SK-N-SH (cell line): ENCODE measurements around the gene LHX6. TPM values are rescaled to one million over a fixed set of nuclear protein-coding genes. Genes with fewer than 3 reads are reported as not detected.
A peak's percentile ranks its signal among the peaks of the same experiment; 100 is the strongest.

Experiments used
- CTCF ChIA-PET: fragments of 300-600, 350-600 bp; formaldehyde crosslinking; extraction: SDS; loops from one replicate; lab custom pipeline; 2021; lab: Yijun Ruan, JAX
- POLR2A ChIA-PET: fragments of 350-600 bp; sonication (Branson Sonifier 250); formaldehyde crosslinking; extraction: SDS; loops from one replicate; lab custom pipeline; 2020; ENCODE audit warnings: antibody characterized with exemption, inconsistent platforms; lab: Yijun Ruan, JAX
- DNase-seq: peaks from one replicate; pipeline ENCODE4 v3.0.0; 2012
- H2AFZ ChIP-seq: fragments of 200-600 bp; sonication (generic); 2 replicates; pipeline ENCODE4 v1.8.1; 2016; ENCODE audit warnings: antibody characterized with exemption, mild to moderate bottlenecking, low read depth
- H3F3A ChIP-seq: fragments of 200-600 bp; sonication (generic); replicated peaks from 2 replicates; pipeline ENCODE3; 2016; ENCODE audit warnings: antibody characterized with exemption, mild to moderate bottlenecking; ENCODE audit not compliant: insufficient read depth
- H3K27ac ChIP-seq, 2 experiments: fragments of 200-500 bp in 1 of 2; fragments of 200-600 bp in 1 of 2; sonication (Bioruptor generic) in 1 of 2; sonication (generic), shearing (Covaris generic) in 1 of 2; 2 replicates each; pipeline versions ENCODE4 v1.5.1 to v1.6.1; 2014 to 2016; ENCODE audit warnings: low read depth in 2 of 2, inconsistent platforms in 1 of 2, low read length in 1 of 2, mild to moderate bottlenecking in 1 of 2, mixed read lengths in 1 of 2
- H3K27me3 ChIP-seq: fragments of 200-600 bp; sonication (generic), shearing (Covaris generic); 2 replicates; pipeline ENCODE4 v1.6.1; 2016; ENCODE audit warnings: mixed run types; ENCODE audit not compliant: insufficient read depth
- H3K36me3 ChIP-seq, 2 experiments: fragments of 200-500 bp in 1 of 2; fragments of 200-600 bp in 1 of 2; sonication (Bioruptor generic) in 1 of 2; sonication (generic) in 1 of 2; replicated peaks in 1 of 2; 2 replicates each; pipeline versions ENCODE3 to v1.5.1; 2014 to 2016; ENCODE audit warnings: low read length in 1 of 2, mild to moderate bottlenecking in 1 of 2; ENCODE audit not compliant: insufficient read depth in 2 of 2, control insufficient read depth in 1 of 2
- H3K4me1 ChIP-seq, 2 experiments: fragments of 200-500 bp in 1 of 2; fragments of 200-600 bp in 1 of 2; sonication (Bioruptor generic) in 1 of 2; sonication (generic), shearing (Covaris generic) in 1 of 2; 2 replicates each; pipeline versions ENCODE4 v1.5.1 to v1.6.1; 2014 to 2016; ENCODE audit warnings: low read depth in 1 of 2, low read length in 1 of 2, mixed run types in 1 of 2; ENCODE audit not compliant: insufficient read depth in 2 of 2, control insufficient read depth in 1 of 2
- H3K4me2 ChIP-seq: fragments of 200-600 bp; sonication (generic), shearing (Covaris generic); 2 replicates; pipeline ENCODE4 v1.6.1; 2017; ENCODE audit warnings: mixed run types
- H3K4me3 ChIP-seq, 2 experiments: fragments of 200-500 bp in 1 of 2; fragments of 200-600 bp in 1 of 2; sonication (Bioruptor generic) in 1 of 2; sonication (generic), shearing (Covaris generic) in 1 of 2; 2 replicates each; pipeline versions ENCODE4 v1.5.1 to v1.8.1; 2014 to 2016; ENCODE audit warnings: low read depth in 2 of 2, inconsistent platforms in 1 of 2, low read length in 1 of 2, mild to moderate bottlenecking in 1 of 2, mixed read lengths in 1 of 2, moderate library complexity in 1 of 2
- H3K79me2 ChIP-seq: fragments of 200-600 bp; sonication (generic); 2 replicates; pipeline ENCODE4 v1.8.1; 2017; ENCODE audit warnings: mild to moderate bottlenecking; ENCODE audit not compliant: insufficient read depth
- H3K9ac ChIP-seq: fragments of 200-600 bp; sonication (generic); 2 replicates; pipeline ENCODE4 v1.6.1; 2017; ENCODE audit warnings: mixed run types
- H3K9me2 ChIP-seq: fragments of 200-600 bp; sonication (generic); 2 replicates; pipeline ENCODE4 v1.6.1; 2017; ENCODE audit warnings: mixed run types
- H3K9me3 ChIP-seq: fragments of 200-600 bp; sonication (generic); 2 replicates; pipeline ENCODE4 v1.6.1; 2017; ENCODE audit warnings: mixed run types, mild to moderate bottlenecking, moderate library complexity
- H4K20me1 ChIP-seq: fragments of 200-600 bp; sonication (generic); 2 replicates; pipeline ENCODE4 v1.6.1; 2017; ENCODE audit warnings: mild to moderate bottlenecking, mixed run types; ENCODE audit not compliant: insufficient read depth
- ELF1 ChIP-seq: IDR thresholded peaks from 2 replicates; pipeline ENCODE4 v1.4.0; 2012
- FOXM1 ChIP-seq: IDR thresholded peaks from 2 replicates; pipeline ENCODE4 v1.4.0; 2012; ENCODE audit warnings: low read depth, mild to moderate bottlenecking
- GATA2 ChIP-seq: sonication (generic); formaldehyde crosslinking; IDR thresholded peaks from 2 replicates; pipeline ENCODE4 v1.5.0; 2020; ENCODE audit warnings: mild to moderate bottlenecking, missing genetic modification reagents
- MEF2A ChIP-seq: IDR thresholded peaks from 2 replicates; pipeline ENCODE4 v1.4.0; 2012; ENCODE audit warnings: low read depth, borderline replicate concordance
- NFIC ChIP-seq: IDR thresholded peaks from 2 replicates; pipeline ENCODE4 v1.4.0; 2012; ENCODE audit warnings: borderline replicate concordance
- NRF1 ChIP-seq: IDR thresholded peaks from 2 replicates; pipeline ENCODE4 v1.6.1; 2012; ENCODE audit warnings: low read depth, mild to moderate bottlenecking, low read length
- SMC3 ChIP-seq: IDR thresholded peaks from 2 replicates; pipeline ENCODE4 v1.6.1; 2012; ENCODE audit warnings: low read depth, low read length, improper control_type of control experiment
- TEAD4 ChIP-seq: IDR thresholded peaks from 2 replicates; pipeline ENCODE4 v1.4.0; 2012; ENCODE audit warnings: mild to moderate bottlenecking, borderline replicate concordance; ENCODE audit not compliant: insufficient read depth
- YY1 ChIP-seq: IDR thresholded peaks from 2 replicates; pipeline ENCODE4 v1.4.0; 2012; ENCODE audit warnings: low read depth, mild to moderate bottlenecking
- WGBS: methylation state at CpG from one replicate; pipeline ENCODE4 v1.1.6; 2017; ENCODE audit warnings: low lambda C conversion rate; 5-methylcytosine and 5-hydroxymethylcytosine counted together
- polyA plus RNA-seq, 3 experiments: library from polyadenylated mRNA; depleted of rRNA; stranded (reverse); fragments of >200 nt; gene quantifications; 2 replicates each; pipeline ENCODE4 v1.2.3, GENCODE V29; 2012
- TF ChIP-seq, protein P1 (sequence below): IDR thresholded peaks from 2 replicates; pipeline ENCODE4 v1.6.1; 2012; ENCODE audit warnings: mild to moderate bottlenecking, low read depth, low read length, moderate library complexity
- TF ChIP-seq, protein P2 (sequence below): IDR thresholded peaks from 2 replicates; pipeline ENCODE4; 2012
- TF ChIP-seq, protein P3 (sequence below): IDR thresholded peaks from 2 replicates; pipeline ENCODE4 v1.4.0; 2012; ENCODE audit warnings: low read depth, borderline replicate concordance
- TF ChIP-seq, protein P4 (sequence below): IDR thresholded peaks from 2 replicates; pipeline ENCODE4 v1.4.0; 2012; ENCODE audit warnings: low read depth
- TF ChIP-seq, protein P5 (sequence below): fragments of 150-350 bp; IDR thresholded peaks from 2 replicates; pipeline ENCODE4 v1.6.1; 2016; ENCODE audit warnings: mild to moderate bottlenecking, low read depth, low read length
- TF ChIP-seq, protein P6 (sequence below): fragments of 150-350 bp; IDR thresholded peaks from 2 replicates; pipeline ENCODE4 v1.6.1; 2017; ENCODE audit warnings: antibody characterized with exemption, low read length, low read depth, borderline replicate concordance

LHX6 gene
- polyA plus RNA-seq, 1 of the 3 experiments (the other 2 are of a cell fraction) = 0.02 TPM

DNA sequence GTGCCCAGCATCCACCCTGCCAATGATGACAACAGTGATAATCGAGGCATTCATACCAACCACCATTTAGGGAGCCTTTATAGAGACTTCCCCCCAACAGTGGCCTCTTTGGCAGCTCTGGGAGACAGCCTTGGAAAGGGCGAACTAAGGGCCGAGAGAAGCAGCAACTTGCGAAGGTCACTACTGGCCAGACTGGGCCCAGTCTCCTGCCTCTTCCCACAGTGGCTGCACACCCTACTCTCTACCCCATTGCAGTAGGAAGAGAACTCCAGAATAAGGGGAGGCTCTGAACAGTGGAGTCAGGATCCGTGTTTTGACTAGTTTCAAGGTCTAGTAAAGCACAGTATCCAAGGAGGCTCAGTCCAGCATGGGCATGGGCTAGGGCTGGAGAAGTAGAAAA, 5.3 kb downstream of the LHX6 start:
- H3K27me3 ChIP-seq = peaks cover 97% of the 10 kb centered on the region

DNA sequence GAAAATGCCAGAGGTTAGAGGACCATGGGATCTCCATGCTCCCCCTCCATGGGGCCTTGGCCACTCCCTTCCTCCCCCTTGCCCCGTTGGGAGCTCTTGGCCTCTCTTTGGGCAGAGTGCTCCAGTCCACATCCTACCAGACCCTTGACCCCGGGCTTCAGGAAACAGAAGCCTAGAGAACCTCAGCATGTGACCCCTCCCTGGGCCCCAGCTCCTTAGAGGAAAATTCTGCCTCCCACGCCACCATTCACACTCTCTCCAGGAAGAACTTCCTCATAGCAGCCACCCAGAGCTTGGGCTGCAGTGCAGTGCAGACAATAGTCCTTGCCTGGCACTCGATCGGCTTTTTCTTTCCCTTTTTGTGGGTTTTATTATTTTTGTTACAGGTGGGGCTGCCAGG, 6.0 kb downstream of the LHX6 start:
- H3K27ac ChIP-seq = no peak overlapping the region
- 38% methylated on average over 5 of the region's 5 CpGs for WGBS
- peaks cover 99% of the 10 kb centered on the region for H3K27me3 ChIP-seq
- ChIA-PET POLR2A (no interaction called here), CTCF (interaction anchor here (1.5 kb wide), 1 partner anchor 124 kb away, joined by 8 read pairs; no protein-coding TSS in a partner anchor)
- peaks cover 0 to 10% of the 10 kb centered on the region in 2 experiments; a peak in 2 of 4 replicates for H3K4me1 ChIP-seq
- no peak overlapping the region for H3K9ac ChIP-seq
- H3K9me2 ChIP-seq = no peaks in the 10 kb centered on the region
- no peaks in the 10 kb centered on the region for H3K9me3 ChIP-seq
- no peak overlapping the region for H2AFZ ChIP-seq
- H3F3A ChIP-seq = peaks cover under 1% of the 10 kb centered on the region
- DNase-seq = peak; percentile 21
- no peaks in the 10 kb centered on the region for H4K20me1 ChIP-seq
- H3K36me3 ChIP-seq = no peaks in the 10 kb centered on the region
- TF ChIP-seq ELF1 (no peak), NRF1 (no peak), FOXM1 (no peak), TEAD4 (no peak), GATA2 (CRISPR knock-in tag) (no peak), NFIC (no peak)
- TF ChIP-seq, protein P1, sequence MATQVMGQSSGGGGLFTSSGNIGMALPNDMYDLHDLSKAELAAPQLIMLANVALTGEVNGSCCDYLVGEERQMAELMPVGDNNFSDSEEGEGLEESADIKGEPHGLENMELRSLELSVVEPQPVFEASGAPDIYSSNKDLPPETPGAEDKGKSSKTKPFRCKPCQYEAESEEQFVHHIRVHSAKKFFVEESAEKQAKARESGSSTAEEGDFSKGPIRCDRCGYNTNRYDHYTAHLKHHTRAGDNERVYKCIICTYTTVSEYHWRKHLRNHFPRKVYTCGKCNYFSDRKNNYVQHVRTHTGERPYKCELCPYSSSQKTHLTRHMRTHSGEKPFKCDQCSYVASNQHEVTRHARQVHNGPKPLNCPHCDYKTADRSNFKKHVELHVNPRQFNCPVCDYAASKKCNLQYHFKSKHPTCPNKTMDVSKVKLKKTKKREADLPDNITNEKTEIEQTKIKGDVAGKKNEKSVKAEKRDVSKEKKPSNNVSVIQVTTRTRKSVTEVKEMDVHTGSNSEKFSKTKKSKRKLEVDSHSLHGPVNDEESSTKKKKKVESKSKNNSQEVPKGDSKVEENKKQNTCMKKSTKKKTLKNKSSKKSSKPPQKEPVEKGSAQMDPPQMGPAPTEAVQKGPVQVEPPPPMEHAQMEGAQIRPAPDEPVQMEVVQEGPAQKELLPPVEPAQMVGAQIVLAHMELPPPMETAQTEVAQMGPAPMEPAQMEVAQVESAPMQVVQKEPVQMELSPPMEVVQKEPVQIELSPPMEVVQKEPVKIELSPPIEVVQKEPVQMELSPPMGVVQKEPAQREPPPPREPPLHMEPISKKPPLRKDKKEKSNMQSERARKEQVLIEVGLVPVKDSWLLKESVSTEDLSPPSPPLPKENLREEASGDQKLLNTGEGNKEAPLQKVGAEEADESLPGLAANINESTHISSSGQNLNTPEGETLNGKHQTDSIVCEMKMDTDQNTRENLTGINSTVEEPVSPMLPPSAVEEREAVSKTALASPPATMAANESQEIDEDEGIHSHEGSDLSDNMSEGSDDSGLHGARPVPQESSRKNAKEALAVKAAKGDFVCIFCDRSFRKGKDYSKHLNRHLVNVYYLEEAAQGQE = no peak
- TF ChIP-seq, protein P2, sequence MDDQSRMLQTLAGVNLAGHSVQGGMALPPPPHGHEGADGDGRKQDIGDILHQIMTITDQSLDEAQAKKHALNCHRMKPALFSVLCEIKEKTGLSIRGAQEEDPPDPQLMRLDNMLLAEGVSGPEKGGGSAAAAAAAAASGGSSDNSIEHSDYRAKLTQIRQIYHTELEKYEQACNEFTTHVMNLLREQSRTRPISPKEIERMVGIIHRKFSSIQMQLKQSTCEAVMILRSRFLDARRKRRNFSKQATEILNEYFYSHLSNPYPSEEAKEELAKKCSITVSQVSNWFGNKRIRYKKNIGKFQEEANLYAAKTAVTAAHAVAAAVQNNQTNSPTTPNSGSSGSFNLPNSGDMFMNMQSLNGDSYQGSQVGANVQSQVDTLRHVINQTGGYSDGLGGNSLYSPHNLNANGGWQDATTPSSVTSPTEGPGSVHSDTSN = no peak
- TF ChIP-seq, protein P3, sequence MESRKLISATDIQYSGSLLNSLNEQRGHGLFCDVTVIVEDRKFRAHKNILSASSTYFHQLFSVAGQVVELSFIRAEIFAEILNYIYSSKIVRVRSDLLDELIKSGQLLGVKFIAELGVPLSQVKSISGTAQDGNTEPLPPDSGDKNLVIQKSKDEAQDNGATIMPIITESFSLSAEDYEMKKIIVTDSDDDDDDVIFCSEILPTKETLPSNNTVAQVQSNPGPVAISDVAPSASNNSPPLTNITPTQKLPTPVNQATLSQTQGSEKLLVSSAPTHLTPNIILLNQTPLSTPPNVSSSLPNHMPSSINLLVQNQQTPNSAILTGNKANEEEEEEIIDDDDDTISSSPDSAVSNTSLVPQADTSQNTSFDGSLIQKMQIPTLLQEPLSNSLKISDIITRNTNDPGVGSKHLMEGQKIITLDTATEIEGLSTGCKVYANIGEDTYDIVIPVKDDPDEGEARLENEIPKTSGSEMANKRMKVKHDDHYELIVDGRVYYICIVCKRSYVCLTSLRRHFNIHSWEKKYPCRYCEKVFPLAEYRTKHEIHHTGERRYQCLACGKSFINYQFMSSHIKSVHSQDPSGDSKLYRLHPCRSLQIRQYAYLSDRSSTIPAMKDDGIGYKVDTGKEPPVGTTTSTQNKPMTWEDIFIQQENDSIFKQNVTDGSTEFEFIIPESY = no peak
- H3K4me2 ChIP-seq = no peak overlapping the region
- H3K4me3 ChIP-seq = no peak overlapping the region
- no peaks in the 10 kb centered on the region for H3K79me2 ChIP-seq

More for the DNA sequence above, 5.3 kb downstream of the LHX6 start:
- Histone ChIP-seq H3K9me3 (no peaks in the 10 kb centered on the region), H2AFZ (no peak overlapping the region), H3K27ac (no peak overlapping the region), H3K4me2 (no peak overlapping the region), H3K9me2 (no peaks in the 10 kb centered on the region), H3K36me3 (no peaks in the 10 kb centered on the region), H4K20me1 (no peaks in the 10 kb centered on the region), H3K4me1 (peaks cover 0 to 14% of the 10 kb centered on the region in 2 experiments; a peak in 2 of 4 replicates), H3K79me2 (no peaks in the 10 kb centered on the region), H3K9ac (no peak overlapping the region), H3K4me3 (no peak overlapping the region), H3F3A (no peaks in the 10 kb centered on the region)
- ChIA-PET POLR2A (no interaction called here), CTCF (interaction anchor here (1.5 kb wide), 1 partner anchor 124 kb away, joined by 8 read pairs; no protein-coding TSS in a partner anchor)
- DNase-seq = no peak
- TF ChIP-seq GATA2 (CRISPR knock-in tag) (no peak), NRF1 (no peak), MEF2A (no peak), SMC3 (no peak), YY1 (no peak)
- TF ChIP-seq, protein P4, sequence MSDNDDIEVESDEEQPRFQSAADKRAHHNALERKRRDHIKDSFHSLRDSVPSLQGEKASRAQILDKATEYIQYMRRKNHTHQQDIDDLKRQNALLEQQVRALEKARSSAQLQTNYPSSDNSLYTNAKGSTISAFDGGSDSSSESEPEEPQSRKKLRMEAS = no peak
- TF ChIP-seq, protein P5, sequence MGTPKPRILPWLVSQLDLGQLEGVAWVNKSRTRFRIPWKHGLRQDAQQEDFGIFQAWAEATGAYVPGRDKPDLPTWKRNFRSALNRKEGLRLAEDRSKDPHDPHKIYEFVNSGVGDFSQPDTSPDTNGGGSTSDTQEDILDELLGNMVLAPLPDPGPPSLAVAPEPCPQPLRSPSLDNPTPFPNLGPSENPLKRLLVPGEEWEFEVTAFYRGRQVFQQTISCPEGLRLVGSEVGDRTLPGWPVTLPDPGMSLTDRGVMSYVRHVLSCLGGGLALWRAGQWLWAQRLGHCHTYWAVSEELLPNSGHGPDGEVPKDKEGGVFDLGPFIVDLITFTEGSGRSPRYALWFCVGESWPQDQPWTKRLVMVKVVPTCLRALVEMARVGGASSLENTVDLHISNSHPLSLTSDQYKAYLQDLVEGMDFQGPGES = no peak
- TF ChIP-seq, protein P6, sequence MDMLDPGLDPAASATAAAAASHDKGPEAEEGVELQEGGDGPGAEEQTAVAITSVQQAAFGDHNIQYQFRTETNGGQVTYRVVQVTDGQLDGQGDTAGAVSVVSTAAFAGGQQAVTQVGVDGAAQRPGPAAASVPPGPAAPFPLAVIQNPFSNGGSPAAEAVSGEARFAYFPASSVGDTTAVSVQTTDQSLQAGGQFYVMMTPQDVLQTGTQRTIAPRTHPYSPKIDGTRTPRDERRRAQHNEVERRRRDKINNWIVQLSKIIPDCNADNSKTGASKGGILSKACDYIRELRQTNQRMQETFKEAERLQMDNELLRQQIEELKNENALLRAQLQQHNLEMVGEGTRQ = no peak
- WGBS = 65% methylated on average over 5 of the region's 5 CpGs
